NCI-H82 (cell line): ENCODE results near the gene EIF3I.

ENCODE experiments used
- DNase-seq: peaks from one replicate; lab custom pipeline; 2025; lab: John Stamatoyannopoulos, UW

EIF3I gene

DNA sequence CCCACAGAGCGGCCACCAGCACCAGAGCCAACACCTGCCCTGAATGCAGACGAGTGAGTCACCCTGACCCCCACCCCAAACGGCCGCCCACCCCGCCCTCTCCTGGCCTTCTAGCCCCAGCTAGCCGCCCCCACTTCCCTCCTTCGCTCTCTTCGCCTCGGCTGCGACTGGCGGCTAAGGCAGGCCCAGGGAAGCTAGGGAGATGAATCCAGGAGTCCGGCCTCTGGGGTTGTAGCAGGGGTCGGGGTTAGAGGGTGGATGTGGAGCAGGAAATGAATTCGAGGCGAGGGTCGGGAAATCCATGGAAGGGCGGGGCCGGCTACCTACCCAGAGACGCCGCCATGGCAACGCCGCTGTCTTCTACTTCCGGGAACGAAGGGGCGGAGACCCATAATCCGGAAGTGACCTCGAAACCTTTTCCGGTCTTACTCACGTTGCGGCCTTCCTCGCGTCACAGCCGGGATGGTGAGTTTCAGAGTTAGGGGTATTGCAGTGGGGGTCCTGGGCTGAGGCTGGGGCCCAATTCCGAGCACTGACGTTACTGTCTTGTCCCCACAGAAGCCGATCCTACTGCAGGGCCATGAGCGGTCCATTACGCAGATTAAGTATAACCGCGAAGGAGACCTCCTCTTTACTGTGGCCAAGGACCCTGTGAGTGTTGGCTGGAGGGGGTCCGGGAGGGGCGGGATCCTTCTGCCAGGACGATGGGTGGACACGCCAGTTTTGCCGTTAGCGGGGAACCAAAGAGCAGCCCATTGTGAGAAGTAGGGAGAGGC is at the start of gene EIF3I, which contains the start of gene TMEM234:
Gene EIF3I, plus strand, starts transcription at position 428 of the 776 bp plus-strand sequence. Its CDS starts 35 bp downstream, at position 463.
Gene TMEM234, minus strand, starts transcription at position 374 of the 776 bp plus-strand sequence. Its CDS starts 31 bp downstream, at position 343.
- peak; percentile 98 for DNase-seq

DNA sequence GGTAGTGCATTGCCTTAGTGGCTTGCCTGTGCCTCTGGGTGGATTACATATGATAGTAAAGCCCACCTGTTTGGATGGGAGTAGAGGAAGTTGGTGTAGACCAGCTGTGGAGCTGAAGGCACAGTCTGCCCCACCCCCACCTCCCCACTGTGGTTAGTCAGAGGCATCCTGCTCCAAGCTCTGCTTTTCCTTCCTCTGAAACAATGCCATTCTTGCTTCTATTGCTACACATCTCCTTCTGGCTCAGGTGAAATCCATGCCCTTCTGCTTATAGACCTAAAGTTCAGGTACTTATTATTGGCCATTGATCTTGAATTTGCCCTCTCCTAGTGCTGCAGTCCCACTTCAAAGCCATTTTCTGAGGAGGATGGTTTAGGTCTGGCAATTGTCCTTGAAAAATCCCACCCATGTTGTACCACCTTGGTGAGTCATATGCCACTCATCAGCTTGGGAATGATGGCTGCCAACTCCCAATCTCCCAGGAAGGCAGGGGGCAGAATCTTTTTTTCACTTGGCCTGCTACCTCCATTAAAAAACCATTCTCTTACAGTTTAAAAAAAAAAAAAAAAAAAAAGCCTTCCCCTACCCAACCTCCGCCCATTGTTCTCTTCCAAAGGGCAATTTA is 49.5 kb upstream of the EIF3I start:
- DNase-seq = no peak

- no peak for DNase-seq
Measured at GRCh38 chr1:32178380-32179192, 43.6 kb upstream of the EIF3I start.

DNA sequence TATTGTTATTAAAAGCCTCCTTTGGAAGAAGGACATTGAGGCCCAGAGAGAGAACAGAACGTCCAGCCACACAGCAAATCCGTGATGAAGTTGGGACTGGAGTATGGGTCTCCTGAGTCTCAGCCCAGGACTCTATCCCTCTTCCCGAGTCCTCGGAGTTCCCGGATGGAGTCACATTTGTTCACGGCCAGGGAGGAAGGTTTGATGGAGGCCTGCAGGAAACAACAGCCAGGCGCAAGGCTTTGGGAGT is 43.1 kb upstream of the EIF3I start:
- DNase-seq = no peak

- DNase-seq = peak; percentile 96
Measured at GRCh38 chr1:32179443-32180185, 42.6 kb upstream of the EIF3I start, which contains the start of gene TXLNA. Gene TXLNA, plus strand, starts transcription at chr1:32179675. Its CDS starts 671 bp downstream, at chr1:32180346.

DNA sequence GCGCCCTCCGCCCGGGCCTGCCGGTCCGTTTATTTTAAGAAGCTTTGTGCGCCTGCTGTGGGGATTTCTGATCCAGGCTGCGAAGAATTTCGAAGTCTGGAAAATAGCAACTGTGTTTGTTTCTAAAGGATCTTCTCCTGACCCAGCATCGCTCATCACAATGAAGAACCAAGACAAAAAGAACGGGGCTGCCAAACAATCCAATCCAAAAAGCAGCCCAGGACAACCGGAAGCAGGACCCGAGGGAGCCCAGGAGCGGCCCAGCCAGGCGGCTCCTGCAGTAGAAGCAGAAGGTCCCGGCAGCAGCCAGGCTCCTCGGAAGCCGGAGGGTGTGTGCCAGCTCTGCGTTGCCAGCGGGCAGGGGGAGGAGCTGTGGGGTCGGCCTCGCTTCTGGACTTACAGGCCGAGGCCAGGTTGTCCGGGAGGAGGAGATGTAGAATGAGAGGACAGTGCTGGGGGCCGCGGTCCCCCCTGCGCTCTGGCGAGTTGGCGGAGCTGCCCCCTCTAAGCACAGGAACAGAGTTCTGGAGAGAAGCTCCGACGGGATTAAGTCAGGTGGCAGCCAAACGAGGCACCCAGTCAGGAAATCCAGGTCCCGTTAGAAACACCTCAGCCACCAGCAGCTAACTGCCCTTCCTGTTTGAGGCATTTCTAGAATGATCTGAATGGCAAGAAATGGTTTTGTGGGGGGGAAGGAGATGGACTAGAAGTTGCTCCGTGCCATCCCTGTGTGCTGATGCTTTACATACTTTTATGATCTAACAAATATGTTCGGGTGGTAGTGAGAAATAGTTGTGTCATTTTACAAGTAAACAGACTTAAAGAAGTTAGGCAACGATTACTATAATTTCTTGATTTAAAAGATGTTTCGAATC is 41.8 kb upstream of the EIF3I start:
- peak; percentile 52 for DNase-seq

GRCh38 chr1:32181065-32181464 is 41.1 kb upstream of the EIF3I start:
- no peak for DNase-seq

DNA sequence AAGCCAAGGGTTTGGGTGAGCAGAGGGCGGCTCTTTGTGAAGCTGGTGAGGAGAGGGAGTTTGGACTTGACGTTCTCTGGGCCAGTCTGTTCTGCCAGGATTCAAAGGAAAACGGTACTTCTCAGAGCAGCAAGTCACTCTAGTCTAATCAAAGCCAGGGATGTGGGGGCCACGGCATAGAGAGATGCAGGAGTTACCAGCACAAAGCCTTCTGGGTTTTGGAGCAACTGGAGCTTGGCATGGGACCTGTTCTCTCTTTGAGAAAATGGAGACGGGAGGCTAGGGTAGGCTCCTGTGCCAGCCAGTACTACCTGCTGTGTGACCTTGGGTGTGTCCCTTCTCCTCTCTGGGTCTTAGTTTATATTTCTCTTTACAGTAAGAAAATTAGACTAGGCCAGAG is 40.6 kb upstream of the EIF3I start:
- no peak for DNase-seq

GRCh38 chr1:32182060-32182459 is 40.1 kb upstream of the EIF3I start:
- no peak for DNase-seq

DNA sequence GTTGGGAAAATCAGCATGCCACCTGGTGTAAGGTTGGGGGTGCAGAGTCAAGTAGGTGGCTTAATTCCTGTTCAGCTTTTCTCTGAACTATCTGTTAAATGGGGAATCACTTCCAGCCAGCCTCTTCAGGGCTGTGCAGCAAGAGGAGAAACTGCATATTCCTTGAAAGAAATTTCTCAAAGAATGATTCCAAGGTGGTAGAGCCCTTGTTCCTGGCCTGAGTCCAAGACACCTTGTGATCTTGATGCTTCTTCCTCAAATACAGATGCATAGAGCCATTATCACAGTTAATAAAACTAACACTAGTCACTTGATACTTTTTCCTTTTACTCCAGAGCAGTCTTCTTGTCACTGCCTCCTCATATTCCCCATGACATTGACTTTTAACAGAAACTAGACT is 37.6 kb upstream of the EIF3I start:
- no peak for DNase-seq

- DNase-seq = no peak
Measured at GRCh38 chr1:32186077-32186476, 36.1 kb upstream of the EIF3I start.

- no peak for DNase-seq
Measured at GRCh38 chr1:32186491-32186890, 35.7 kb upstream of the EIF3I start.

DNA sequence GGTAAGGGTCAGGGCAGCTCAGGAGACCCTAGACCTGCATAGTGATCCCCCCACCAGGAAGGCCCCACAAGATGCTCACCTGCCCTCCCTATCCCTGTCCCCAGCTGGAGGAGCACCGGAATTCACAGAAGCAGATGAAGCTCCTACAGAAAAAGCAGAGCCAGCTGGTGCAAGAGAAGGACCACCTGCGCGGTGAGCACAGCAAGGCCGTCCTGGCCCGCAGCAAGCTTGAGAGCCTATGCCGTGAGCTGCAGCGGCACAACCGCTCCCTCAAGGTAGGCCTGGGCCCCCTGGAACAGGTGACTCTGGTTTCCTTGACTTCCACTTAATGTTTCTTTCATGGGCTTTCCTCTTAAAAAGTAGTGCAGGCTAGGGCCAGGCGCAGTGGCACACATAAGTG is 34.4 kb upstream of the EIF3I start:
- no peak for DNase-seq

DNA sequence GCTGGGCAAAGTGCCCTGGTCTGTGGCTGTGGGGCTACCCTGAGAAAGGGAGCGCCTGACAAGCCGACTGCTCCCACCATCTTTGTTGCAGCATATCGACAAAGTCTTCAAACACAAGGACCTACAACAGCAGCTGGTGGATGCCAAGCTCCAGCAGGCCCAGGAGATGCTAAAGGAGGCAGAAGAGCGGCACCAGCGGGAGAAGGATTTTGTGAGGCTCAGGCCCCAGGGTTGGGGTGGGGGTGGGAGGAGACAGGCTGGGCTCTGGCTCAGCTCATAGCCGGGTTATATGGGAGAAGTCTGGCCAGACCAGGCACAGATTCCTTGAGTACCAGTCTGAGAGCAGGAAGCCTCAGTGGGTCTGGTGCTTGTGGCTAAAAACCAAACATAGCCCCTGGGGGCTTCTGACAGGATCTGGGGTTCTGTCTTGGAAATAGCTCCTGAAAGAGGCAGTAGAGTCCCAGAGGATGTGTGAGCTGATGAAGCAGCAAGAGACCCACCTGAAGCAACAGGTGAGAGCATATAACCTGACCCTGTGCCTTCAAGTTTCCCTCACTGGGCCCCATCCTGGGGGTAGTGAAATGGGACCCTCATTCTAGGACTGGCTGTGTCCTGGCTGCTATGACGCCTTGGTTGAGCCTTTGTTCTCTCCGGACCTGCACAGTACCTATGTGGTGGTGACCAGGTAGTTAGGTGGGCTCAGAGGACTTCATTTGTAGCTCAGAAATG is 29.8 kb upstream of the EIF3I start:
- no peak for DNase-seq

DNA sequence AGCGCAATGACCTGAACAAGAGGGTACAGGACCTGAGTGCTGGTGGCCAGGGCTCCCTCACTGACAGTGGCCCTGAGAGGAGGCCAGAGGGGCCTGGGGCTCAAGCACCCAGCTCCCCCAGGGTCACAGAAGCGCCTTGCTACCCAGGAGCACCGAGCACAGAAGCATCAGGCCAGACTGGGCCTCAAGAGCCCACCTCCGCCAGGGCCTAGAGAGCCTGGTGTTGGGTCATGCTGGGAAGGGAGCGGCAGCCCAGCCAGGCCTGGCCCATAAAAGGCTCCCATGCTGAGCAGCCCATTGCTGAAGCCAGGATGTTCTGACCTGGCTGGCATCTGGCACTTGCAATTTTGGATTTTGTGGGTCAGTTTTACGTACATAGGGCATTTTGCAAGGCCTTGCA is 27.2 kb upstream of the EIF3I start:
- DNase-seq = no peak

DNA sequence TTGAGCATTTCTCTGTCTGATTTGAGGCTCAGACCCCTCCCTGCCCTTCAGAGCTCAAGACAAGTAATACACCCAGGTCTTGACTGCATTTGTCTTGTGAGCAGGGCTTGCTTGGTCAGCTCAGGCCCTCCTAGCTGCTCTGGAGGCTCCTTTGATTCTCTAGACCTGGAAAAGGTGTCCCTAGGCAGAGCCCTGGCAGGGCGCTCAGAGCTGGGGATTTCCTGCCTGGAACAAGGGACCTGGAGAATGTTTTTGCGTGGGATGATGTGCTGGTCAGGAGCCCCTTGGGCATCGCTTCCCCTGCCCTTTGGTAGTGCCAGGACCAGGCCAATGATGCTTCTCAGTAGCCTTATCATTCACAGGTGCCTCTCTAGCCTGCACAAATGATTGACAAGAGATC is 26.7 kb upstream of the EIF3I start:
- no peak for DNase-seq

DNA sequence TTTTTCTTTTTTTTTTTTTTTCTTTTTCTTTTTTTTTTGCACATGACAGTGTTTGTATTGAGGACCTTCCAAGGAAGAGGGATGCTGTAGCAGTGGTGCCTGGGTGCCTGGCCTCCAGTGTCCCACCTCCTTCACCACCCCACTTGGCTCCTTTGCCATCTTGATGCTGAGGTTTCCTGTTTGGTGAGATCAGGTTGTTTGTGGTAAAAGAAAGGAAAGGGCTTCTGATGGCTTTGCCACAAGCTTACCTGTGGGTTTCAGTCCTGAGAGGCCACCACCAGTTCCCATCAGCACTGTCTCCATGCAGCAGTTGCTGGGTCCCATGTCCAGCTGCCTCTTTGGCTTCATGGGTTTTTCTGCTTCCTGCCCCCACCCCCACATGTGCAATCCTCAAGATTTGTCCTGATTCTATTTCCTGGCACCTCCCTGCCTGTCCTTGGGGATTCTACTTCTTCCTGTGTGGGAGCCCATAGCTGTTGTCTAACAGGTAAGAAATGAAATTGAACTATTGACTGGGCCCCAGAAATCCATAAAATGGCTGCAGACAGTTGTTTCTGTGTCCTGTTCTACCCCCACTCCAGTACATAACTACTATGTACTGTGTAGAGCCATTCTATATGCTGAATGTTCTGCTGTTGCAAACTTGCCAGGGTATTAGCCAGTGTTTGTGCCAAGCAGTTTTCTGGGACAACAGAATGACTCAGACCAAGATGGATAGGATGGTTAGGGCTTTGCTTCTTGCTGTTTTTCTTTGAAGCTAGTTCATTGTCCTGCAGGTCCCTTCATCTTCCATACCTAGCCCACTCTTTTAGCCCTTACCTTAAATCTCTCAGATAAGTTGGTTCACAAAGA is 26.0 kb upstream of the EIF3I start:
- DNase-seq = no peak

DNA sequence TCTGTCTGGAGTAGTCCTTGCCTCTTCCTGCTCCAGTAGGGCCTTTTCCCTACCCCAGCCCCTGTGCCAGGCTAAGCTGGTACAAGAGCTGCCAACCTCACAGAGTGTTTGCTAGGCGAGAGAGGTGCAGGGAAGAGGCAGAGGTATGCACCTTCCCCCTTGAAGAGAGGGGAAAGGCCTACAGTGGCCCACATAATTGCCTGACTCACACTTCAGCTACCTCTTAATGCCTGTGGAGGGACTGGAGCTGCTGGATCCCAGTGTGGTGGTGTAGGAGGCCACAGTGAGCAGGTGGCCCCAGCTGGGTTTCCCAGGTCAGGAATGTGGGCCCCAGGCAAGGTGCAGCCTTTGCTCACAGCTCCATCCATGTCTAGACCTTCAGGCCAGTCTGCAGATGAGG is 25.1 kb upstream of the EIF3I start:
- no peak for DNase-seq

DNA sequence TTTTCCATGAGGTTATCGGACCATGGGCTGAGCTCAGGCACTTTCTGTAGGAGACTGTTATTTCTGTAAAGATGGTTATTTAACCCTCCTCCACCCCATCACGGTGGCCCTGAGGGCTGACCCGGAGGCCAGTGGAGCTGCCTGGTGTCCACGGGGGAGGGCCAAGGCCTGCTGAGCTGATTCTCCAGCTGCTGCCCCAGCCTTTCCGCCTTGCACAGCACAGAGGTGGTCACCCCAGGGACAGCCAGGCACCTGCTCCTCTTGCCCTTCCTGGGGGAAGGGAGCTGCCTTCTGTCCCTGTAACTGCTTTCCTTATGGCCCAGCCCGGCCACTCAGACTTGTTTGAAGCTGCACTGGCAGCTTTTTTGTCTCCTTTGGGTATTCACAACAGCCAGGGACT is 24.4 kb upstream of the EIF3I start:
- DNase-seq = no peak
